Common myeloid progenitor, CD34-positive (primary cell): ENCODE measurements around the gene FOSL1.

Experiments
- CTCF ChIA-PET: fragments of 350-600 bp; sonication (Branson Sonifier 250); formaldehyde crosslinking; loops from one replicate; lab custom pipeline; 2021; ENCODE audit warnings: antibody characterized with exemption; lab: Charles Lee
- POLR2A ChIA-PET: fragments of 350-600 bp; sonication (Branson Sonifier 250); formaldehyde crosslinking; loops from one replicate; lab custom pipeline; 2021; ENCODE audit warnings: antibody characterized with exemption; lab: Charles Lee
- DNase-seq, 3 donors: peaks; one replicate each; pipeline versions ENCODE4 v3.0.0 to v3.0.0-alpha.2; 2013
- H3K27ac ChIP-seq, 2 experiments: 1 replicate in 1 of 2; 2 replicates in 1 of 2; pipeline ENCODE4 v1.7.0; 2013; ENCODE audit warnings: inconsistent platforms in 2 of 2, low read length in 2 of 2, mild to moderate bottlenecking in 2 of 2, low read depth in 1 of 2, moderate library complexity in 1 of 2; ENCODE audit not compliant: severe bottlenecking in 2 of 2, insufficient read depth in 1 of 2, poor library complexity in 1 of 2
- H3K27me3 ChIP-seq, 5 experiments: replicated peaks in 2 of 5; 1 replicate in 3 of 5; 2 replicates in 2 of 5; pipeline versions ENCODE4 v1.6.1 to v1.7.0; 2013; ENCODE audit warnings: low read length in 4 of 5, mild to moderate bottlenecking in 2 of 5, moderate library complexity in 2 of 5, inconsistent platforms in 1 of 5; ENCODE audit not compliant: insufficient read depth in 5 of 5, control insufficient read depth in 4 of 5
- H3K36me3 ChIP-seq, 4 experiments: 1 replicate in 2 of 4; 2 replicates in 2 of 4; pipeline versions ENCODE4 v1.6.1 to v1.7.0; 2013; ENCODE audit warnings: low read length in 3 of 4, control low read depth in 1 of 4, mild to moderate bottlenecking in 1 of 4; ENCODE audit not compliant: control insufficient read depth in 4 of 4, insufficient read depth in 4 of 4
- H3K4me1 ChIP-seq, 4 experiments: 1 replicate in 3 of 4; 2 replicates in 1 of 4; pipeline versions ENCODE4 v1.6.1 to v1.7.1; 2013; ENCODE audit warnings: low read length in 3 of 4, mild to moderate bottlenecking in 3 of 4, control low read depth in 1 of 4, inconsistent platforms in 1 of 4, moderate library complexity in 1 of 4; ENCODE audit not compliant: control insufficient read depth in 4 of 4, insufficient read depth in 4 of 4; ENCODE audit errors: control extremely low read depth in 1 of 4
- H3K4me3 ChIP-seq, 7 experiments: 1 replicate in 4 of 7; 2 replicates in 3 of 7; pipeline versions ENCODE4 v1.5.1 to v1.7.0; 2013; ENCODE audit warnings: mild to moderate bottlenecking in 7 of 7, low read length in 6 of 7, moderate library complexity in 6 of 7, inconsistent platforms in 2 of 7, low read depth in 2 of 7, control low read depth in 1 of 7; ENCODE audit not compliant: insufficient read depth in 4 of 7, control insufficient read depth in 1 of 7; ENCODE audit errors: extremely low read depth in 1 of 7
- H3K9me3 ChIP-seq, 5 experiments: 1 replicate in 4 of 5; 2 replicates in 1 of 5; pipeline versions ENCODE4 v1.6.1 to v1.7.1; 2013; ENCODE audit warnings: low read length in 4 of 5, mild to moderate bottlenecking in 2 of 5, inconsistent platforms in 1 of 5, low read depth in 1 of 5, moderate library complexity in 1 of 5; ENCODE audit not compliant: control insufficient read depth in 4 of 5, insufficient read depth in 2 of 5; ENCODE audit errors: control extremely low read depth in 1 of 5
- WGBS: methylation state at CpG from one replicate; pipeline ENCODE4 v1.1.5; 2013; ENCODE audit not compliant: insufficient coverage; 5-methylcytosine and 5-hydroxymethylcytosine counted together

FOSL1 gene

GRCh38 chr11:65859812-65860277 lies 40.3 kb downstream of the FOSL1 start:
- no peaks in the 10 kb centered on the region for H3K27me3 ChIP-seq
- DNase-seq: peak in 1 of 3 donors; percentile 22
- CTCF ChIA-PET: interaction anchor here (0.6 to 7.9 kb wide), 20 partner anchors 9 to 236 kb away, joined by 3 to 124 read pairs (median 3); partner anchors contain the start of genes CCDC85B, EFEMP2, FIBP and KAT5
- peaks cover 3 to 51% (median 40%) of the 10 kb centered on the region in 4 experiments for H3K36me3 ChIP-seq
- peak overlapping the region; percentile 68 to 85 for H3K27ac ChIP-seq
- no peaks in the 10 kb centered on the region for H3K9me3 ChIP-seq
- WGBS: under 1% methylated on average over 14 of the region's 16 CpGs
- H3K4me1 ChIP-seq: peaks cover 14 to 52% (median 49%) of the 10 kb centered on the region in 4 experiments
- peak overlapping the region; percentile 57 to 96 (median 89) for H3K4me3 ChIP-seq
- POLR2A ChIA-PET: interaction anchor here (0.5 to 4.1 kb wide), 9 partner anchors 9 to 148 kb away, joined by 3 to 33 read pairs (median 5); partner anchors contain the start of genes BANF1, CCDC85B, CTSW and EFEMP2

GRCh38 chr11:65859095-65859811 lies 40.9 kb downstream of the FOSL1 start:
- peak; percentile 97 to 99 (median 99) for DNase-seq
- H3K36me3 ChIP-seq: peaks cover under 1 to 51% (median 40%) of the 10 kb centered on the region in 4 experiments
- no peaks in the 10 kb centered on the region for H3K9me3 ChIP-seq
- CTCF ChIA-PET: interaction anchor here (0.8 to 7.9 kb wide), 16 partner anchors 12 to 236 kb away, joined by 3 to 124 read pairs (median 4); partner anchors contain the start of genes CCDC85B, EFEMP2, FIBP and SNX32
- peak overlapping the region; percentile 68 to 85 for H3K27ac ChIP-seq
- peak overlapping the region; percentile 80 to 96 (median 90) for H3K4me3 ChIP-seq
- WGBS: under 1% methylated on average over 41 of the region's 46 CpGs
- POLR2A ChIA-PET: interaction anchor here (1.0 to 4.1 kb wide), 7 partner anchors 9 to 147 kb away, joined by 3 to 33 read pairs (median 5); partner anchors contain the start of genes BANF1, CCDC85B, EFEMP2 and FIBP
- H3K27me3 ChIP-seq: no peaks in the 10 kb centered on the region
- H3K4me1 ChIP-seq: peaks cover 14 to 52% (median 49%) of the 10 kb centered on the region in 4 experiments

DNA sequence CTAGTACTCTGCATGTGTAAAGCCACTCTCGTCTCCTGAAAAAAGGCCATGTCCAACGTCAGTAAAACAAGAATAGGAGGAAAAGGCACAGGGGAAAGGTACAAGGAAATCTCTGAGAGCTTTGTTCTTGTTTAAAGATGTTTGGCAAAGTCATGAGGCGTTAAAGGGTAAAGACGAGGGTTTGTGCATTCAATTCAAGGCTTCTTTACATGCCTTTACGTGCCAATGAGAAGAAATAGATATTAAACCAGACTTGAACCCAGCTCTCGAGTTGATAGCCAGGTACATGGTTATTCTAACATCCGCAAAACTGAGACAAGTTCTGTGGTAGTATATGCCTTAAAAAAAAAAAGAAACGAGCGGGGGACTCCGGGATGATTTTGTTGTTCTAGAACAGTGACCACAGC lies 41.5 kb downstream of the FOSL1 start:
- Histone ChIP-seq H3K27me3 (no peaks in the 10 kb centered on the region), H3K27ac (peak overlapping the region; percentile 15 to 85), H3K36me3 (peaks cover 0 to 51% (median 41%) of the 10 kb centered on the region in 4 experiments), H3K4me1 (peaks cover 14 to 52% (median 49%) of the 10 kb centered on the region in 4 experiments), H3K4me3 (peak overlapping the region; percentile 80 to 96 (median 90)), H3K9me3 (no peaks in the 10 kb centered on the region)
- ChIA-PET CTCF (interaction anchor here (0.6 to 7.9 kb wide), 12 partner anchors 9 to 235 kb away, joined by 3 to 124 read pairs (median 4); partner anchors contain the start of genes CCDC85B, EFEMP2, FIBP and SNX32), POLR2A (interaction anchor here (0.6 to 4.1 kb wide), 8 partner anchors 13 to 947 kb away, joined by 3 to 33 read pairs (median 5); partner anchors contain the start of genes AP5B1, CCDC85B, CTSW and FIBP)
- WGBS: 0% methylated on average over 7 of the region's 10 CpGs
- DNase-seq: peak in 2 of 3 donors; percentile 24 to 53

- Histone ChIP-seq H3K4me3 (peak within 1 kb of the TSS; percentile 89 to 96 (median 90)), H3K9me3 (no peaks in the 10 kb centered on the region), H3K4me1 (peaks cover 14 to 52% (median 49%) of the 10 kb centered on the region in 4 experiments), H3K36me3 (peaks cover 3 to 51% (median 40%) of the 10 kb centered on the region in 4 experiments), H3K27me3 (no peaks in the 10 kb centered on the region), H3K27ac (peak within 1 kb of the TSS; percentile 57 to 85)
- DNase-seq: peak; percentile 98 to 99 (median 98)
- ChIA-PET CTCF (interaction anchor here (0.6 to 7.9 kb wide), 7 partner anchors 8 to 235 kb away, joined by 3 to 124 read pairs (median 3); partner anchors contain the start of genes CCDC85B, EFEMP2 and FIBP), POLR2A (interaction anchor here (0.5 to 4.1 kb wide), 10 partner anchors 14 to 948 kb away, joined by 3 to 33 read pairs (median 4); partner anchors contain the start of genes AP5B1, CCDC85B, CTSW and FIBP)
- WGBS: 0% methylated on average over 86 of the region's 92 CpGs
These were observed 42.1 kb downstream of the FOSL1 start, which contains the start of gene CFL1 for GRCh38 chr11:65857853-65858680. TSS of gene CFL1 (minus strand) at chr11:65858180. CDS start at chr11:65858099, 81 bp downstream.

- ChIA-PET CTCF (interaction anchor here (1.1 to 7.9 kb wide), 3 partner anchors 8 to 30 kb away, joined by 3 to 124 read pairs (median 3); partner anchors contain the start of genes CCDC85B and FIBP), POLR2A (interaction anchor here (0.5 to 4.1 kb wide), 8 partner anchors 12 to 137 kb away, joined by 3 to 33 read pairs (median 4); partner anchors contain the start of genes CCDC85B, CTSW, FIBP and RNASEH2C)
- Histone ChIP-seq H3K27ac (peak overlapping the region; percentile 57 to 78), H3K4me3 (peak overlapping the region; percentile 89 to 96 (median 90)), H3K9me3 (no peaks in the 10 kb centered on the region), H3K27me3 (no peaks in the 10 kb centered on the region), H3K36me3 (peaks cover 4 to 51% (median 37%) of the 10 kb centered on the region in 4 experiments), H3K4me1 (peaks cover 14 to 52% (median 49%) of the 10 kb centered on the region in 4 experiments)
- WGBS: 0% methylated on average over 37 of the region's 49 CpGs
- no peak for DNase-seq
These were observed 42.7 kb downstream of the FOSL1 start for GRCh38 chr11:65857500-65857852.
